ENCODE data around the gene FAF1.

FAF1 gene

DNA sequence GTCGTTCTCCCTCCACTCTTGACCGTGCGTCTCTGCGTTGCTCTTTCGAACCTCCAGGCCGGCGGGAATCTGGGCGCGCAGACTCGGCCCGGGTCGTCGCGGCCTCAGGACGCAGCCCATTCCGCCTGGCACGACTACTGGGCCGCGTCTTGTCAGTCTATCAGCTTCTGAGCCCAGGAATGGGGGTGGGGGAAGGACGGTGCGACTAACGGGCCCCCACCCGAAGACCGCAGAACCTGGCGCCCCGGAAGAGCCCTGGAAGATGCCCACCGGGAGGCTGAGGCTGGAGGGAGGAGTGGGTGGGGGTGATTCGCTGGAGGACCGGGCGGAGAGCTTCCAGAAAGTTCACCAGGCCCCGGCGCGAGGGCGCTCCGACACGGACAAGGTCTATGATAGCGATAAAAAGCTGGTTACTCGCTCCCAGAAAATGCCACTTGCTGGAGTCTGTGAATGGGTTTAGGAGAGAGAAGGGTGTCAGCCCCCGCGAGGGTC lies 535.1 kb downstream of the FAF1 start:
- no peak for DNase-seq

DNA sequence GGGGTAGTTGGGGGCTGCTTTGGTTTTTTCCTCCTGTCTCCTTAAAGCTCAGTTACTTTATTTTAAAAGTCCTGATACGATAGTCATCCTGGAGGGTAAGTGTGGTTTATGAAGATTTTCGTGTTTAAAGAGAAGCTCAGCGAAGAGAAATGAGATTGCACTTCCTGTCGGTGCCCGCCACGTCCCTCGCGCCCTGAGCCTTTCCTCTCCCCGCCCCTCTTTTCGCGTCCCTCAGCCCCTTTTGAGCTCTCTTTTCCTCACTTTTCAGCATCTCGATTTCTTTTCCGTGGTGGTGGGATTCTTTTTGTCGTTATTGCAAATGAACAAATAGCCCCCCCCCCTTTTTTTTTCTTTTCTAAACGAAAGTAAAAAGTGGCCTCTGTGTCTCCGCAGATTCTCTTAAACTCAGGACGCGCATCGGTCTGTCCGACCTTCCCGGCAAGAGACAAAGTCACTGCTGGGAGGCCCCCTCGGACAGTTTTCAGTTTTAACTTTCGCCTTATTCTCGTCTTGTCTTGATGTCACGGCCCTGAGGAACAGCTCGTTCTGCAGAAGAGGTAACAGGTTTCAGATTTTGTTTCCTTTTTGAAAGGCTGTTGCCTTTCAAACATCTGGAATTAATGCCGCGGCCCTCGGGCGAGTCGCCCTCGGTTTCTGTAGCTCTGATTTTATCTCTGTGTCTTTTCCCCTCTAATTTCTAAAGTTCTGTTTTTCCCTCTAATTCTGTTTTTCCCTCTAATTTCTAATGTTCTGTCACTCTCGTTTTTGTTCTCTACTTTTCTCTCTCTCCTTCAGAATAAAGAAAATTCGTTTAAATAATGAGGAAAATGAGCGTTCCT lies 535.8 kb downstream of the FAF1 start:
- DNase-seq: no peak

DNA sequence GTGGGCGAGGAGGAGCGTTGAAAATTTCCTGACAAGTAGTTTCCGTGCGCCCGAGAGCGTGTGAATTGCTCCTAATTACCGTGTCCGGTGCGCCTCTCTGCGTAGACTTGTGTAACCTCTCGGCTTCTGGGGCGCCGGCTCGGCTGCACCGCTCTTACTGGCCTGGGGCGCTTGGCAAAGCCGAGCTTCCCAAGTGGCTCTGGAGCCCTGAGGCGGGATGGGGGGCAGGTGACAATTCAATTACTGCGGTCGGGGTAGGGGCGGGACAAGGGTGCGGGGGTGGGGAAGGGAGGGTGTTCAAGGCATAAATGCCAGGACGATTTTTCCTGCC lies 536.4 kb downstream of the FAF1 start:
- no peak for DNase-seq

DNA sequence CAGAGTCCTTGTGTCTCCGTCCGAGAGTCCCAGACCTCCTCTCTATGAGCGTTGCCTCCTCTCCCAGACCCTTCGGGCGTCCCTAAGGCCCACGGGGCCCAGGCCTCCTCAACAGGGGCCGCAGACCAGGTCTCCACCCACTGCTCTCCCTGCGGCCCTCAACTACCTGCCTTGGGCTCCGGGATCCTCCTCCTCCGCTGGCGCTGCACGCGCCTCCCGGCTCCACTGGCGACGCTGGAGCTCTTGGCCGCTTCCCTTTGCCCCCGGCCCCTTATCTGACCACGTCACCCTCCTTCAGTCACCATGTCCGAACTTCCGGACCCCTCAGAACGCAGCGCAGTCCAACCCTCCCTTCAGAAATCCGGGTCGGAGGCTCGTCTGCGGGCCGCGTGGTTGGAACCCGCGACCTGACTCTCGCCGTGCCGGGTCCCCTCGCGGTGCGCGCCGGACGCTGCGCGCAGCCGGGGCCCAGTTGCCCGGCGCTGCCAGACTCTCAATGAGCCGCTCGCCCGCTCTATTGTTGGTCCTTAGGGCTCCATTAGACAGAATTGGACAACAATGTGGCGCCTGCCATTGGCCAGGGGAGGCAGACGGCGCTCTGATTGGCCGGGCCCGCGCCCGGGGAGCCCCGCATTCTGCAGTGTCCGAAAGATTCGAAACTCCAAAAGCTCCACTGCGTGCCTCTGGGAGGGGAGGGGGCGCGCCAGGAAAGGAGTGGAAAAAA lies 537.0 kb downstream of the FAF1 start, which contains the start of gene DMRTA2:
Gene DMRTA2 (minus strand): TSS at position 498 of the 724 bp plus-strand sequence. CDS start 1,907 bp downstream, outside the sequence.
- peak; percentile 35 for DNase-seq

DNA sequence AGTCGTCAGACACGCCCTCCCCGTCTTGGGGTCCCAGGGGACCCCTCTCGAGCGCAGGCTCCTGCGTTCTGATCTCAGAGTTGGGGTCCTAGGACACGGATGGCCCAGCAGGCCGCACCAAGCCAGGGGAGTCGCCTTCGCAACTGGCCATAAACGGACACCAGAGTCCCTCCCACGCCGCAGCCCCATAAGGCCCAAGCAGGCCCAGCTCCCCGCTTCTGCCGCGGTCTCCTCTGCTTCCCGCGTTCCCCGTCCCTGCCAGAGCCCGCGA lies 537.5 kb downstream of the FAF1 start:
- no peak for DNase-seq

DNA sequence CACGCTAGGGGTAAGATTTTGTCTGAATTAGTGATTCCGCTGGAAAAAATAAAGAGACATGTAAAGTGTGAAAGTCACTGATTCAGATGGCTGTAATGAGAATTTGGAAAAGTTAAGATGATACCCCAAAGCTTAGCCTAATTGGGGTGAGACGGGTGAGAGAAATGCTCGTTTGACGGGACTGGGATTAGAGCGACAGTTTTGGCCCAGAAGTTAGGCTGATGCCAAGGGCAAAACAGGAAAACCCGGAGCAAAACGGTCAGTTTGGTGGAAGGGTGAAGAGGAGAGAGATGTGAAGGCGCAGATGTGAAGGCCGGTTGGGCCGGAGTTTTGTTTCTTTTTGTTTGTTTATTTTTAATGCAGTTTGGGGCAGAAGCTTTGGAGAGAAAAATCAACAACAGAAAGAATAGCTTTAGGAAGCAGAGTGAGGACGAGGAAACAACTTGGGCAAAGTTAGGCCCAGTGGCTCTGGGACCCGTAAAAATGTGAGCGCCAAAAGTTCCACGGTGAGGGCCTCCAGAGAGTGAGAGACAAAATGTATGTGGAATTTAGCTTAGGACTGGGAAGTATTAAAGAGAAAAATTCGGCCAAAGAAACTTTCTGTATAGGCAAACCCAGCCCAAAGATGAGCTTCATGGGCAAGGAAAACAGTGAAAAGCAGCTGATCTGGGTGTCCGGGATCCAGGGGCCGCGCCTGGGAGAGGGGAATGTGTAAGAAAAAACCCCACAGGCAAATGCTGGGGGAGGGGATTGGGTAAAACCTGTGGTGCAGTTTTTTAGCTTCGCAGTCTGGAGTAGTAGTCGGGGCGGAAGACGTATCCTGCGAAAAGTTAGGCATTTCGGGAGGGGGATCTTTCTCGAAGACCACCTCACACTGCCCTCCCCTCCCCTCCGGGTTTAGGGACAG lies 538.0 kb downstream of the FAF1 start:
- no peak for DNase-seq

DNA sequence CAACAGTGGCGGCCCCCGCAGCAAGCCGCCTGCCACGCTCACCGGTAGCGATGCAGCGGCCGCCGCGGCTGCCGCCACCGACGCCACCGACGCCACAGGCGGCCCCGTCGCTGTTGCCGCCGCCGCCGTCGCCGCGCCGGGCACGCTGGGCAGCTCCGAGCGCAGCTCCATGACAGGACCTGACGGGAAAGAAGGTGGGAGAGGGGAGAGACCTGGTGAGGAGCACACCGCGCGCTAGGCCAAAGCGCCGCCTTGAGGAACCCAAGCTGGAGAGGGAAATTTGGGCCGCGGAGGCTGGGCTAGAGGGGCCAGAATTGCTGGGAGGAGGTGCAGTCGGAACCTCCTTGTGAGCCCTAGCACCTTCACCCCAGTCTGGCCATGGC lies 538.7 kb downstream of the FAF1 start:
- no peak for DNase-seq

DNA sequence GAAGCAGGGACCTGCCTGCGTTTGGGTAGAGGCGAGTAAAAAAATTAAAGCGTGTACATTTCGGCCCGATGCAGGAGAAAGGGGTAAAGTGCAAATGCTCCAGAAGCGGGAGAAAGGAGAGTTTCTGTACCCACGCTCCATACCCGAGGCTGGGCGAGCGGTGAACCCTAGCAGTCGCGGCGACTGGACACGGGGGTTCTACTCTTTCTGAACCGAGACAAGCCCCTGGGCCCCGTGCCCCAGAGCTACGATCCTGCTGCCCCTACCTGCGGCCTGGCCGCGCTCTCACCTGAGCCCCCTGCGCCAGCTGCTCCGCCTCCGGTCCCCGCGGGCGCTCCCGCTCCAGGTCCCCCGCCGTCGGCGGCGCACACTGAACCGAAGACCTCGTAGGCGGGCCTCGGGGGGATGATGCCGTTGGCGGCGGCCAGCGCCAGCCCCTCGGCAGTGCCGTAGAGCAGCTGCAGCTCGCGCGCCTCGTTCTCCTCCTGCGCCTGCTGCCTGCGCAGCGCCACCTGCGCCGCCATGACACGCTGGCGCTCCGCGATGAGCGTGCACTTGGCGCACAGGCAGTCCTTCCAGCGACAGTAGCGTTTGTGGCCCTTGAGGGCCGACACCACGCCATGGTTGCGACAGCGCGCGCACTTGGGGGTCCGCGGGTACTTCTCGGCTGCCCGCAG lies 539.2 kb downstream of the FAF1 start:
- no peak for DNase-seq

DNA sequence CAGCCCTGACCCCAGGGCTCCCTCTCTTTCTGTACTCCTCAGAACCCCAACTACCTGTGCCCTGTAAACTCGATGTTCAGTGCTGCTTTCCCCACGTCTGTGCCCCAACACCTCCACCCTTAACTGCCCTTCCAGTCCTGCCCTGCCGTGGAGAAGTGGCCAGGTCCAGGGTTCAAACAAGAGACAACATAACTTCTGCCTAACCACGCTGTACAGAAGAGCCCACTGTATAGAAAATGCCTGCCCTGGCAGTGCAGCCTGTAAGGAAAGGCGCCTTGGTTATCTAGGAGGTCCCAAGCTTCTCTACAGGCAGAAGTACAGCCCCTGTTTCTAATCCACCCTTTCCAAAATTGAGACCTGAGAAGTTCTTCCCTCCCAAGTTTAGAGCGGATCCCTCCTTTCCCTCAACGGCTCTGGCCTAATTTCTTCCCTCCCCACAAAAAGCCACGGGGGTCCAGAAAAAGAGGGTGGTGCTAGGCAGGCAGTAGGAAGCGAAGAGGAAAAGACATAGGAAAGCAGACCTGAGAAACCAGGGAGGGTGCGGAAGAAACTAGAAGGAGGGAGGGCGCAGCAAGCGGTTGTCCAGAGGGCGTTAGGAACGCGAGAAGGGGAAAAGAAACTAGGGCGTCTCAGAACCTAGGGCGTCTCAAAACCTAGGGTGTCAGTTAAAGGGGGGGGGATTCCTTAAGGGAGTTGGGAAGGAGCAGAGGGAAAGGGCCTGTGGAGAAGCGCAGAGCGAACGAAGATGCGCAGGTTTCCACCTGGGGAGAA lies 540.0 kb downstream of the FAF1 start:
- no peak for DNase-seq

DNA sequence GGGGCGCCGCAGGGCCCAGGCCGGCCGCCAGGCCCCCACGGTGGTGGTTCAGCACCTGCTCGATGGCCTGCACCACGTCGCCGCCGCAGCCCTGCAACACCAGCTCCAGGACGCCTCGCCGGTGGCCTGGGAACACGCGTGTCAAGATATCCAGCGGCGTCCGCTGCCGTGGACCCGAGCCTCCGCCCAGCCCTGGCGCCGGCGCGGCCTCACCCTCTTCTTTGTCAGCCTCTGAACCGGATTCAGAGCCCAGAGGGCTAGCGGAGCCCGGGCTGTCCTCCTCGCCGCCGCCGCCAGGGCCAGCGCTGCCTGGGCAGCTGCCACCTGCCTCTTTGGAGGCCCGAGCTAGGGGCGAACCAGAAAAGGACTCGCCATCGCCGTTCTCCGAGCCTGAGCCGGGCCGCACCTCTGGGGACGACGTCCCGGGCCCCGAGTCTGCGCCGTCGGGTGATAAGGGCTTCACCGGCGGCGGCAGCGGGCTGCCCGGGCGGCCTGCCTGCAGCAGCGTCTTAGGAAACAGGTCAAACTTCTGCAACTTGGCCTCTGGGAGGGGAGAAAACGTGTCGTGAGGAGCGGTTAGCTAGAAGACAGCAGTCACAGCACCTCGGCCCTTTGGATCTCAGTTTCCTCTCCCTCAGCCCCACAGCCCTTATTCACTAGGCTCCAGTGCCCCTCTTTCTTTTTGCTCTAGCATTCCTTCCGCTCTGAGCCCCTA lies 540.7 kb downstream of the FAF1 start:
- DNase-seq: no peak

DNA sequence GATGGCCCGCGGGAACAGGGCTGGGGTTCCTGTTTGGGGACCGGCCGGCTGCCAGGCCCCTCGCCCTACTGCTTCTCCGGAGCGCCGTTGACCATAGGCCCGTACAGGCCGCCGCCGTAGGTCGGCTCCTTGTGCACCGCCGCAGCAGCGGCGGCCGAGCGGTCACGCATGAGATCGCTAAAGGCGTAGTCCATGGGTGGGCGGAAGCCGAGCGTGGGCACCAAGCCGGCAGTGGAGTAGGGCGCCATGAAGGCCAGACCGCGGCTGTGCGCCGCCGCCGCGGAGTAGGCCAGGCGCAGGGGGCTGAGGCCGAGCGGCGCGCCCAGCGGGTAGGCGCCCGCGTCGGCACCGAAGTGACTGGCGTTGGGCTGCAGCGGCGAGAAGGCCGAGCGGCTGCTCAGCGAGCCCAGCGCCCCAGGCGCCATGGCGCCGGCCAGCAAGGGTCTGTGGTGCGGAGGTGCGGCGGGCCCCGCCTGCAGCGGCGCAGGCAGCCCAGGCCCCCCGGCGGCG lies 541.4 kb downstream of the FAF1 start:
- no peak for DNase-seq

DNA sequence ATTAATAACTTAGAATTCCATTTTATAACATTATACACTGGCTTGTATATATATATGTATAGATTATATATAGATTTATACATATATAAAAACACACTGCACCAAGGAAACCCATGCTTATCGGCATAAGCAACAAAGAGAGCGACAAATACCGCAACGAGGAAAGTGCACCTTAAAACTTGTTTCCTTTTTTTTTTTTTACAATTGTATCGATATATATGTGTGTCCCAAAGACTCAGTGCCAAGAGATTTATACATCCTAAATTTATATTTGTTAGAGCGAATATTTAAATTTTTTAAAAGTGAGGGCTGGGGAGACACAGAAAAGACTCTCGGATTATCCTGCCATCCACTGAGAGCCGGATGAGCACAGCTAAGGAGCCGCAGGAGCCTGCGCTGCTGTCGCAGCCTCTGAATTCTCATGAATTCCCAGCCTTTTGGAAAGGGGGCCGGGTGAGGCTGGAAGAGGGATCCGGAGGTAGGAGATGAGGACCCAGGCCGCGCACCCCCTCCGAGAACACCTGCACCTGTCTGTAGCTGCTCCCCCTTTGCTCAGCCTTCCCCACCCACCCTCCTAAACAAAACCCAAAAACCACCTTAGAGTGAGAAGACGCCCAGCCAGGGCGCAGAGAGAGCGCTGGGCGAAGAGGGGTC lies 542.0 kb downstream of the FAF1 start:
- no peak for DNase-seq

DNA sequence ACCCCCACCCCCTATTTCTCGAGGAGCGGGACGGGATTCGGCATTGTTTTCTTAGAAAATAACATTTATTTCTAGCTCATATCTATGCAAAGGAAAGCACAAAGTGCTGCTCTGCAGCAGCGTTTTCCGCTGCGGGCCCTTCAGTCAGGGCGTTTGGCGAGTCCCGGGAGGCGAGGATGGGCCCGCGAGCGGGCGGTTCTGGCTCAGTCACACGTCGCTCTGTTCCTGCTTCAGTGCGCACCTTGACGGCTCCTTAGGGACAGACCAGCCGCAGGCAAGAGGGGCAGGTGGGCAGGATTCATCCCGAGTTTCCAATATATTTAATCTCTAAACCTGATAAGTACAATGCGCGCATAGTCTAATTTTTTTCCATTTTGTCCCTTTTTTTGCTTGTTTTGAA lies 542.6 kb downstream of the FAF1 start:
- no peak for DNase-seq

DNA sequence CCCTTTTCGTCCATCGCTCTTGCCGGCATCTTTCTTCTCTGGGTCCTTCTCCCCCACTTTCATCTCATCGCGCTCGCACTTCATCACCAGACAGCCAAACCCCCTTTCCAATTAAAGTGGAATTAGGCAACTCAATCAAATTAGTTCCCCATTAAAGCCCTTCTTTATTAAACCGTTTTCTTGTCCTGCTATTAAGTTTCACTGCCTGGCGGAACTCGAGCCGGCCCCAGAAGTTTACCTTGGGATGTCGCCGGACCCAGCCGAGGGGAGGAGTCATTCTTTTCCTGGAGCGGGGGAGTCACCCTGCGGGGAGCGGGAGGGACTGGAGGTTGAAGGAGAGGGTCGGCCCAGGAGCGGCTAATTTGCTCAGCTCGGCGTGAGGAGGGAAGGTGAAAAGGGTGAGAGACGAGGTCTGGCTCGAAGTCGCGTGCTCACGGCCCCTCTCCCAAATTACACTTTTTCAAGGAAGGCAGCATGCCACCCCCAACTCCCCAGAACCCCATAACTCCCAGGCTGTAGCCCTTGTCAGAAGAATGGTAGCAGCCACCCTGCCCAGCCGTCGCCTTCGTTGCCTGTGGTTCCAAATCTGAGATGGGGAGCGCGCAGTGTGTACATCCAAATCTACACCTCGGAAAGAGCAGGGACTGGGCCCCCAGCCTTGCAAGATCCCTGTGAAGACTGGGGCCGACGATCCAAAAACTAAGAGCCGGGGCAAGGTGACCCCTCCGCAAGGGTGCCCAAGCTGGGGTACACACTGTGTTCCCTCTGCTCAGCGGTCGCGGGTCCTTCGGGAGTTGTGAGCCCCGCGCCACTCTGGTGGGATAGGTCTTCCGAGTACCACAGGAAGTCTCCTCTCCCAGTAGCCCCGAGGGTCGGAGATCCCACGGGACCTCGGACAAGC lies 543.3 kb downstream of the FAF1 start:
- DNase-seq: no peak

DNA sequence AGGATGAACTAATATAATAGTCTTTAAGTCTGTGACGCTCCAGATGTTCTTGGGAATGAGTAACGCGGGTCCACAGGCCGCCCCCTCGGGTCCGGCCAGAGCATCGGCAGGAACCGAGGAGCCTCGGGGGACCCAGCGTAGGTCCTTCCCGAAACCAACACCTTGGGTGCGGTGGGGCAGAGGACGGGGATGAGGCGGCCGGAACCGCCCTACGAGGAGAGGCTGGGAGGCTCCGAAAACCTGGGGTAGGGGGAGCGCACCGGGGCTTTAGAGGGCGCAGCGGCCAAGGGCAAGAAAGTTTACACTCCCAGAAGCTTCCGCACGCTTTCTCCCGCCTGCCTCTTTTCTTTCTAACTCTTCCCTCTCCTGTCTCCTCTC lies 543.9 kb downstream of the FAF1 start:
- DNase-seq: no peak

DNA sequence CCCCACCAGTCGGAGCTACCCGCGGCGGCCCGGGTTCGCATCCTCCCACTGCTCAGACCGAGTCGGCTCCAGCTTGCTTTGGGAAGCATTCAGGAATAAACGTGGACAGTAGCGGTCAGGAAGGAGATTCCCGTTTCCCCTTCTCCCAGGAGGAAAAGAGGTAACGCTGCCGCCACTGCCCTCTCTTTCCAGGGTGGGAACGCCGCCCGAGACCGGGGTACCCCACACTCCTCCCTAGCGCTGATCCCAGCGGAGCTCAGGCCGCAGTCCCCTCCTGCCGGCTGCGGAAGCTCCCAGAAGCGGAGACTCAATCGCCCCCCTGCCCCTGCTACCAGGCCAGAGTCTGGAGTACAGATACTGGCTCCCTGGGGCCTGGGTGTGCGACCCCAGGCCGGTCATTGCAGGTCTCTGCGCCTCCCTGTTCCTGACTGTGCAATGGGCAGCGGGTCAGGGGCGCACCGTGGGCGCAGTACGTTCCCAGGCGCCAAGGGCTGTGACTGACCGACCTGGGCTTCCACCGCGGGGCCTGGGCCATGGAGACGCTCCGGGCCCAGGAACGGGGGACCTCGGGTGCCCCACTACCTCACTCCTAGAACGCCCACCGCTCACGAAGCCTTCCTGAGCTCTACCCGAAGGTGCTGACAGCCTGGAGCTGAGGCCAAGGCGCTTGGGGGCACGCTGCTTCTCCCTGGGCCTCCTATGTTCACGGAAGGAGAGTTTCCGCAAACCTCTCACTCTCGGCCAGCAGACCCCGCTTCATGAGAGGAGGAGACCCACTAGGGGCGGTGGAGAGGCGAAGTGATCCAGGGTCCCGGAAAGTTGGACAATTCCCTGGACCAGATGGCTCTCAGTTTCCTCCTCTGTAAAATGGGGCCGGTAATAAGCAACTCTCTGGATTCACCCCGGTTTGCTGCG lies 544.6 kb downstream of the FAF1 start:
- DNase-seq: no peak

DNA sequence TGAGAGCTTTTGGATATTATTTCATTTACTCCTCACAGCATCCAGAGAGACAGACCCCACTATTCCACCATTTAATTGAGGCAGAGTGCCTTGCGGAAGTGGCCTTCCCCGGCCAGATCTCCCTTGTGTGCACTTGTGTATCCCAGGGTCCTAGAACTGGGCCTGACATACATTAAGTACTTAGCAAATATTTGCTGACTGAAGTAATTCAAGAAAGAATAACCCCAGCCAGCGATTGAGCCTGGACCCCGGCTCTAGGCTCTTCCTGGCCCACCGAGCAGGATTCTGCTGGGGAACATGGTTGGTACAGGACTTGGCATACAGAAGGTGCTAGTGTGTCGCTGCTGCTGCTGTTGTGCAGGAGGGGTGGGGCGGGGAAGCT lies 545.2 kb downstream of the FAF1 start:
- no peak for DNase-seq

DNA sequence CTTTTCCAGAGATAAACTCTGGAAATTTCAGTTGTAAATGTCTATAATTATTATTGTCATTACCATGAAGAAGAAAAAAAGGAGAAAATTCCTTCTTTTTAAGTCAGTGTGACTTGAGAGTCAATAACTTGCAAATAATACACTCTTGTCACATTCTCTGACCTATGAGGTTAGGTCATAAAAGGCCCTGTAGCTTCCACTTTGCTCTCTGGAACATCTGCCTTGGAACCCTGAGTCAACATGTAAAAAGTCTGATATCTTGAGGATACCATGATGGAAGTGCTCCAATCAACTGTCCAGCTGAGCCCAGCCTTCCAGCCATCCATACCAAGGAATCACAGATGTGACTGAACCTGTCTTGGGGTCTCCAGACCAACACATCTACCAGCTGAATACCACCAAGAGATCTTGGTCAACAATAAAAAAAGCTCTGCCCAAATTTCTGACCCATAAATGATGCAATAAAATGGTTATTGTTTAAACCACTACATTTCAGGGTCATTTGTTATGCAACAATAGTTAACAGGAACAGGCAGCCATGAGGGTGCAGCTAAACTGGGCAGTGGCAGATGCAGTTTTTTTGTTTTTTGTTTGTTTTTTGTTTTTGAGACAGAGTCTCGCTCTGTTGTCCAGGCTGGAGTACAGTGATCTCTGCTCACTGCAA lies 547.1 kb downstream of the FAF1 start:
- DNase-seq: no peak
